NCI-H748 (cell line): ENCODE results near the gene PGRMC2.

Experiments
- DNase-seq: peaks from one replicate; lab custom pipeline; 2025; ENCODE audit not compliant: unreplicated experiment; lab: John Stamatoyannopoulos, UW

The PGRMC2 gene, protein sequence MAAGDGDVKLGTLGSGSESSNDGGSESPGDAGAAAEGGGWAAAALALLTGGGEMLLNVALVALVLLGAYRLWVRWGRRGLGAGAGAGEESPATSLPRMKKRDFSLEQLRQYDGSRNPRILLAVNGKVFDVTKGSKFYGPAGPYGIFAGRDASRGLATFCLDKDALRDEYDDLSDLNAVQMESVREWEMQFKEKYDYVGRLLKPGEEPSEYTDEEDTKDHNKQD

GRCh38 chr4:128287141-128287870 is at the start of gene PGRMC2:
PGRMC2 (minus strand) TSS chr4:128287813; CDS start chr4:128287790, 23 bp downstream.
- peak; percentile 69 for DNase-seq

DNA sequence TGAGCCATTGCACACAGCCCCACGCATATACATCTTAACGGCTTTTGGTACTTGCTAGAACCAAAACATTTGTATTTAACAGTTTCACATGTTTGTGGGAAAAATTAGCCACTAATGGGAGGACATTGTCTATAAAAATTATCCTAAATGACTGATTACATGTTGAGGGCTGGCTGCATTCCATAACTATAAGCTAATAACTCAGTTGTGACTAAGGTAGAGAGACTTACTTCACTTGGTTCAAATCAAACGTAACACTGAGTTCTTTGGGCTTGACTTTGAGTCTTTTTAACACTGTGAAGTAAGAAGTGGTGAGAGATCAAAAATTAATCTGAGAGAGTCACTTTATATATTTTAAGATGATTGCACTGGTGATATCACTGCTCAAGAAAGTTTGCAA is 47.9 kb upstream of the PGRMC2 start:
- no peak for DNase-seq

GRCh38 chr4:128334256-128334655 is 46.6 kb upstream of the PGRMC2 start:
- DNase-seq: no peak

DNA sequence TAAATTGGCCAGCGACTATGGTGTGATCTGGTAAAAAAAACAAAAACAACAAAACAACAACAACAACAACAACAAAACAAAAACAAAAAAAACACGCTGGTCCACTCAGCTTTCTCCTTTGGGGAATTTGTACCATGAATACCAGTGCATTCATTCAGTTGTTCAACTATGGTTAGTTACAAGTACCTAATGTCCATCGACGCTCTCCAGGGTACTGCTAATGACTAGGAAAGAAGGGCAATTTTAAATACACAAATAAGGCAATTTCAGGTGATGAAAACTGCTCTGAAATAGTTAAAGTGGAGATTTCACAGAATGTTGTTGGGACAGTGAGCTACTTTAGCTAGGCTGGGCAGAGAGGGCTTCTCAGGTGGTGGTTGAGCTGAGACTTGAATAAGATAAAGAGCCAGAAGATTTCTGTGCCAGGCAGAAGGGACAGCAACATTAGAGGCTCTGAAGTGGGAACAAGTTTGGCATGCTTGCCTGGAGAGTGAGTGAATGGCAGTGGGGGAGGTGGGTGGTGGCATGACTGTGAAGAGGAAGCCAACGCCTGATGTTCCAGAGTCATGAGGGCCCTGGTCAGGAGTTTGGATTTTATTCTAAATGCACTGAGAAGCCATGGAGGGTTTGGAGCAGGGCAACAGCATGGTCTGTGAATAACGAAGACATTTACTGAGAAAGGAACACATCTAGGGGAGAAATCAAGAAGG is 45.9 kb upstream of the PGRMC2 start:
- no peak for DNase-seq

- no peak for DNase-seq
Observed at GRCh38 chr4:128332081-128332480, 44.5 kb upstream of the PGRMC2 start.

- no peak for DNase-seq
Observed at GRCh38 chr4:128329638-128330037, 42.0 kb upstream of the PGRMC2 start.

- DNase-seq: peak; percentile 9
Observed at GRCh38 chr4:128328106-128328505, 40.5 kb upstream of the PGRMC2 start.

- no peak for DNase-seq
Observed at GRCh38 chr4:128323401-128323800, 35.8 kb upstream of the PGRMC2 start.

DNA sequence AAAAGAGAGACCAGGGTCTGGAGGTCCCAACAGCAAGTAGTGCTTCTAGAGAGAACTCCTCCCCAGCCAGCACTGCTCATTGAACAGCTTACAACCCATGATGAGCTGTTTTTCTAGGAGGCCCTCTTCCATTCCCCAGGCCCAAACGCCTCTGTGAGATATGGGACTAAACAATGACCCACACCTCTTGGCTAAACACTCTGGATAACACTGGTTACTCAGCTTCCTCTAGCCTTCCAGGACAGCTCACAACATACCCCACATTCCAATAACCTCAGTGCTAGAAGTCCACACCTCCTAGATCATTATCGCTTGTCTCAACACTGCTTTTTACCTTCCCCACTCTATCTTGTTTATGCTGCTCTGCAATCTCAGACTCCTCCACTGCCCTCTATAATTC is 35.4 kb upstream of the PGRMC2 start:
- no peak for DNase-seq

GRCh38 chr4:128322311-128322710 is 34.7 kb upstream of the PGRMC2 start:
- no peak for DNase-seq

GRCh38 chr4:128320656-128321055 is 33.0 kb upstream of the PGRMC2 start:
- DNase-seq: no peak

DNA sequence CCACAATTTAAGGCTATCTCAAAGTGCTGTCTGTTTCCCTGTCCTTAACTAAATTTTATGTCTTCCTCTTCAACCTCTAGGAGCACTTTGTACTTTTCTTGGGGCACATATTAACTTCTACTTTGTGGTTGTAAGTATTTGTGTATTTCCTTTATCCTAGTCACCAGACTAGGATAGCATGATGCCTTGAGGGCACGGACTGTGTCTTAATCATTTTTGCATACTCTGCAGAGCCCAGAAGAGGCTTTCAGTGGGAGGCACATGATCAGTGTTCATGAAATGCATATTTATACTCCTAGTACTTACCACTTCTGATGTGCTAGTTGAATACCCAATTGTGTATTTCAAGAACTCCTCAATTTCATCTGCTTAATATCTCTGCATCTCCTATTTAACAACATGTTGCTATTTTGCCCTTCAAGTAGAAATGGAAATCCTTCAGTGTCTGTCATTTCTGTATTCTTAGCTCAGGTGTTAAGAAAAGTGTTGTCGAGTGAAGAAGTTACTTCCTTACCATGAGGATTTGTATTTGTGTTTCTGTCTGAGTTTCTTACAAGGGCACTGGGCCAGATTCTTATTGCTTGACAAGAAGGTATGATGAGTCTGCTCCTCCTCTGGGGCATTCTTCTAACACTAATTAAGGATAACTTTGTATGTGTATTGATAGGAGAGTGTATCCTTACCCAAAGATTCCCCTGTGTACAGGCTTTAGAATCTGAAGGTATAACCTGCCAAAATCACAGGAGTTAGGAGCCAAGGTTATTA is 28.3 kb upstream of the PGRMC2 start:
- DNase-seq: no peak

DNA sequence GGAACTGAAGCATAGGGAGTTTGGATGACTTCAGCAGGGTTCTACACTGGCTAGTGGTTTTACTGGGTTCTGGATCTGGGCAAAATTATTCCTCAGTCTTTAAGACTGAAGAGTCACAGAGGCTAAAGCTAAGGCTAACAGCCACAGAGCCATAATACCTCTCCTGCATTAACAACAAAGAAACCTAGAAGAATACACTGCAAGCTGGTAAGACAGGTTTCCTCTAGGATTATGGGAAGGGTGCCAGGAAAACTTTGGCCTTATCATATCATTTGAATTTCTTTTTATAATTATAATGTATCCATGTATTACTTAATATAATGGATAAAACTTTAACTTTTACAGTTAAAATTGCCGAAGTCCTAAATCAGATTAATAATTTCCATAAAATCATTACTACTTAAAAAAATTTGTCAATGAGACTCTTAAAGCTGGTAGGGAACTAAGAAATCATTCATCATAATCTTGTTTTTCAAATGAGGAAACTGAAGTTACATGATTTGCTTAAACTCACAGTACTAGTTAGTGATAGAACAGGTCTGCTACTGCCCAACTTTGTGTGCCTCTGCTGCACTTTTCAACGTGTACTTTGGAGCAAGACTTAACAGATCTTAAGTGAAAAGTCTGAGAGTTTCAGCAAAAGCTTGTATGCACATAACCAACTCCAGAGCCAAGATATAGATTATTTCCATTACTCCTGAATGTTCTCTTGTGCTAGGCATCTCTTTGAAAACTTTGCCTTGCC is 24.2 kb upstream of the PGRMC2 start:
- no peak for DNase-seq

DNA sequence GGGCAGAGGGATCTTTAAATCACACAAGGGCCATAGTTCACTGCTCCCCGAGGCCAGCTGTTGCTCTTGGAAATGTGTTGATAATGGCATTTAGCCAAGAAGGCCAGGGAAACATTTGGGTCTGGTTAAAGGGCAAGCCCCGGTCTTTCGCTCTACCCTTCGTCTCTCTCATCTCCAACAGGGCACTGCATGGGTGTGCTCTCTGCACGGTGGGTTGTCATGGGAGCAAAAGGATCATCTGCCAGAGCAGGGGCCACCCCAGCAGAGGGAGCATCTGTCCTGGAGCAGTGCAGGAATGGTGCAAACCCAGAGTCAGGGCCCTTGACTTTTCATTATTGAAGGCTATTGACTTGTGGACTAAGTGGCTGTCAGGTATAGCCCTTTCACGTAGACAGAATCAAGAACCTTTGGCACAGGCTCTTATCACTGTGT is 22.7 kb upstream of the PGRMC2 start:
- peak; percentile 41 for DNase-seq

- DNase-seq: no peak
Observed at GRCh38 chr4:128309585-128309984, 22.0 kb upstream of the PGRMC2 start.

- no peak for DNase-seq
Observed at GRCh38 chr4:128308986-128309385, 21.4 kb upstream of the PGRMC2 start.

GRCh38 chr4:128307123-128307571 is 19.5 kb upstream of the PGRMC2 start:
- no peak for DNase-seq

- DNase-seq: no peak
Observed at GRCh38 chr4:128305942-128306341, 18.3 kb upstream of the PGRMC2 start.

GRCh38 chr4:128303986-128304385 is 16.4 kb upstream of the PGRMC2 start:
- no peak for DNase-seq

- no peak for DNase-seq
Observed at GRCh38 chr4:128303405-128303785, 15.8 kb upstream of the PGRMC2 start.

DNA sequence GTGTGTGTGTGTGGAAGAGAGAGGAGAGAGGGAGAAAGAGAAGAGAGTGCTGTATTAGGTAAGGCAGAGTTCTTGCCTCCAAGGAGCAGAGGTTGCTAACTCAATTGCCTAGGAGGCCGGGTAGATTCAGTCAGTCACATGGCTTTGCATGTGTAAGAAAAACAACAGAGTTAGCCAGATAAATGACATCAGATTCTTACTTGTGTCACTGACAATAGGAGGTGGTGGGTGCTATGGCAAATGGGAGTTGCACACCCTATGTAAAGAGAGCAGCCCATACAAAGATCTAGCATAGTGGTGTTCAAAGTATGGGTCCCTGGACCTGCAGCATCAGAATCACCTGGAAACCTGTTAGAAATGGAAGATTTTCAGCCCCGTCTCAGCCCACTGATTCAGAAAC is 14.4 kb upstream of the PGRMC2 start:
- no peak for DNase-seq
